Measurements from ENCODE around the gene PAPPA. TPM values are rescaled to one million over a fixed set of nuclear protein-coding genes. Genes with fewer than 3 reads are reported as not detected.

PAPPA gene
- total RNA-seq, 1 donor from 2014 or later, result 5.6 TPM

DNA sequence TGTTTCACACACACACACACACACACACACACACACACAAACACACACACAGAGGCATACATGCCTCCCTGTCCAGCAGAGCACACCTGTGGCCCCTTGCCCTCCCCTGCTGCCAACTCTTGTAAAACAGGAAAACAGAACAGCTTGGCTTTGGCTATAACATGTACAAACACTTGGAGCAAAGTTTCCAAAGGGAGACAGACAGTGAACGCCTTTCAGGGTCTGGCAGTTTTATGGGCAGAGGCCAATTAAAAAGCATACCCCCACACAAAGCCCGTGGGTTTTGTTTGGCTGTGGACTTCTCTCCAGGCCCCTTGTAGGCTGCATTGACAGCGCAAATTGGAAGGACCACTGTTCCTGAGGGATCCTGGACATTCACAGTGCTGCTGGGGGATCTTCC is 265.6 kb downstream of the PAPPA start:
- no peak for DNase-seq (ENCODE audit: low spot score)

DNA sequence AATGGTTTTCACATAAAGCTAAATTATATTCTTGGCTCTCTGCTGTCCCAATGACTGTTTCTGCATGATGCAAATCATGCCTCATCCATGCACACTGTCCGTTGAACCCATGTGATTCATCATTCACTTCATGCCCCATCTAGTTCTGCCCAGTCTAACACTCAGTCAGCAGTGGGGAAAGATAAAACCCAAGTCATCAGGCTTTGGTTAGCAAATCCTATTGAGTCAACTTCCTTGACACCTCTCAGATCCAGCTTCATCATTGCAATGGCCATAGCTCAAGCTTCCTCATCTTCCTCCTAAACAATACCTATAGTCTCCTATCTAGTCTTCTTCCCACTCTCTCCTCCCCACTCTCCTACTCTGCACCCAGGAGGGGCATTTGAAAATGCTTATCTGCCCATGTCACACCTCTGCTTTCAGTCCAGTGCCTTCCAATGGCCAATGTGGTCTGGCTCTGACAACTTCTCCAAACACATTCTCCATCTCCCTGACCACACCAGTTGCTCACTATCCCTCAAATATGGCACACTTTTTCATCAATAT is 267.5 kb downstream of the PAPPA start:
- DNase-seq (ENCODE audit: low spot score), result no peak

DNA sequence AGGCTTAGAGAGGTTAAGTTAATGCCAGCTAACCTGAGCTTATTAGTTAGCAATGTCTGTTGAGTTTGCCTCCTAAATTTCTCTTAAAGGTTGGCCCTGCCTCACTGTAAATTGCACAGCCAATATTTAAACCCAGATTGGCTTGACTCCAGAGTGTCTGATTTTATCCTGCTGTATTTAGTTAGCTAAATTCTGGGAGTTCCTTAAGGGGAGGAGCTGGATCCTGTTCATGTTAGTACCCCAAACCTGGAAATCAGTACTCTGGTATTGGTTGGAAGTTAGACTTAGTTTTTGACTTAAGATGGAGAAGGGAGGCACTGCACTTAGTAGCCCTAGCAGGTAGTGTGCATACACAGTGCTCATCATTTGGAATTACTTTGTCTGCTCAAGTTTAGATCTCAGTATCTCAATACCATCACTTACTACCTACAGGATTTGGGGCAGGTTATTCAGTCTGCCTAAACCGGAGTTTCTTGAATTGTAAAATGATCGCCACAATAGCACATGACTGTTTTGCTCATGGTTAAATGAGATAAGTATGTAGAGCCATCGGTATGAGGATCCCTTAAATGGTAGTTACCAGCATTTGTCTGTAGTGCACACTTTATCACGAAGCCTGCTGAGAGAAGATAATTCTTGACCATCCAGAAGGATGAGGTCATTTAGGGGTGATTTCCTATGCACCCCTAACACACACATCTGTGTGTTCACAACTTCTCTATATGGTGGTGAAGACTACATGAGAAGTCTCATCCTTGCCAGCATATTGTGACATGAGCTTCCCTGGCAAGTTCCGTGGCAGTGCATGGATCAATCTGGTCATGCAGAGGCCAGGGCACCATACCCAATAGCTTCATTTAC is 268.8 kb downstream of the PAPPA start:
- DNase-seq (ENCODE audit: low spot score), result no peak

DNA sequence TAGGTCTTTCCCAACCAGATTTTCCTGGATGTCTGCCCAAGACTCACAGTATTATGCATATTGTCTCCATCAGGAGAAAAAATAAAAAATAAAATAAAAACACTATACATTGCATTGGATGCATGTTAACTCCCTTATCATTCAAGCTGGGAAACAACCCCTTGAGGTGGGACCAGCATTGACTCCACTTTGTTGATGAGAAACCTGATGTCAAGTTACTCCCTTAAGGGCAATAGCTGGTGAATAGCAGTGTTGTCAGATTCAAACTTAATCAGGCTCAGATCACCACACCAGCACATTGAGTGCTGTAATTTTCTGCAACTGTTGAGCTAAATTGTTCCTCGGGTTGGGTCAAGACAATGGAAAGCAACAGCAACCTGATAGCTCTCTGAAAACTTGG is 269.6 kb downstream of the PAPPA start:
- DNase-seq (ENCODE audit: low spot score), result no peak

DNA sequence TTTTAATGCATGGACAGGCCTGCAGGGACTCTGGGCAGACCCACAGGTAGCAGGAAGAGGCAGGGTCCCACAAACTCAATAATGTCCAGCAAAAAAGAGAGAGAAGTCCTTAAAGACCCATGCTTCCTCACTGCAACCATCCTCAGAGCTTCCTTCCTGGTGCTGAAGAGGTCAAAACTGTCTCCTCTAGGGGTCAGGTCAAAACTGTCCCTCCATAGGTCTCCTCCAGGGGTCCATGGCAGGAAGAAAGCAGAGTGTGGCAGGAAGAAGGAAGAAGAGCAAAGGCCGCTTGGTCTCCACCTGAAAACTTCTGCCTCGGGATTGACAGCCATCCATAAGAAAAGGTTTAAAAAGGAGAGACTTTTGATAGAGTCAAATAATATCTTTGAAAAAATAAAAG is 271.7 kb downstream of the PAPPA start:
- no peak for DNase-seq (ENCODE audit: low spot score)

GRCh38 chr9:116430849-116431248 is 277.3 kb downstream of the PAPPA start:
- no peak for DNase-seq (ENCODE audit: low spot score)

DNA sequence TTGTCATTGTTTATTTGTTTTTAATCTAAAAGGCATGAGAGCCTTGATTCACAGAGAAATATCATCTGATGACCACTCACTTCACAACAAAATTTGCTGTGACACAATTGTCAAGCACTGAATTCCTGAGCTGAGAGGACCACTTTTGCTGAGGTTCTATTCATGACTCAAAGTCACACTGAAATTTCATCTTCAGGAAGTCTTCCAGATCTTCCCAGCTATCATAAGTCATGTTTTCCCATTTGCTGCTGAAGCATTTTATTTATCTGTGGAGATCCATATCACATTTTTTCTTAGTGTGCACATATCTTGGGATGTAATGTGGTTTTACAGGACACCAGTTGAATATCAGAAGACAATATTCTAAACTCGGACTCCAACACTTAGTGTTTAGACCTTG is 278.5 kb downstream of the PAPPA start:
- DNase-seq (ENCODE audit: low spot score), result no peak

- DNase-seq (ENCODE audit: low spot score), result no peak
Measured at GRCh38 chr9:116434314-116434713, 280.7 kb downstream of the PAPPA start.

DNA sequence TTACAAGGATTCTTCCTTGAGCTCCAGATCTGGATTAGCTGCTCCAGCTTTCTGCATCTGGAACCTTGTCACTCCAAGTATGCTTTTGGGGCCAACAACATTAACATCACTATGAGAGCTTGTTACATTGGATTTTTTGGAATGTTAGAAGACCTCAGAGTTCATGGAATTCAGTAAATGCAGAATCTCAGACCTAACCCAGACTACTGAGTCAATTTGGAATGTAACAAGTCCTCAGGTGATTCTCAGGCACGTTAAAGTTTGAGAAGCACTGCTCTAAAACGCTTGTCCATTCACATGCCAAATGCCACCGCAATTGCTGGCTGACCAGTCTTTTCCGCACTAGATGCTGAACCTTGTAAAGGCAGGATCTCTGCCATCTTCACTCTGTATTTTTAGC is 282.1 kb downstream of the PAPPA start:
- DNase-seq (ENCODE audit: low spot score), result no peak

- no peak for DNase-seq (ENCODE audit: low spot score)
Measured at GRCh38 chr9:116436121-116436520, 282.5 kb downstream of the PAPPA start.

- DNase-seq (ENCODE audit: low spot score), result no peak
Measured at GRCh38 chr9:116437411-116438370, 284.1 kb downstream of the PAPPA start.

GRCh38 chr9:116442528-116442927 is 288.9 kb downstream of the PAPPA start:
- DNase-seq (ENCODE audit: low spot score), result no peak

GRCh38 chr9:116447934-116448333 is 294.3 kb downstream of the PAPPA start:
- DNase-seq (ENCODE audit: low spot score), result no peak

GRCh38 chr9:116448431-116448830 is 294.8 kb downstream of the PAPPA start:
- no peak for DNase-seq (ENCODE audit: low spot score)

GRCh38 chr9:116449949-116450348 is 296.4 kb downstream of the PAPPA start:
- DNase-seq (ENCODE audit: low spot score), result no peak

GRCh38 chr9:116450378-116451139 is 297.0 kb downstream of the PAPPA start:
- DNase-seq (ENCODE audit: low spot score), result no peak

- DNase-seq (ENCODE audit: low spot score), result no peak
Measured at GRCh38 chr9:116451500-116452115, 298.0 kb downstream of the PAPPA start.

Measured in mucosa of gallbladder (tissue), 1 donor.